GM21619 (cell line): ENCODE measurements around the gene CLCN2.

Experiments
- ATAC-seq: cut with Tn5 transposase; IDR thresholded peaks from one replicate; pipeline ENCODE4 v1.9.1; 2021; ENCODE audit not compliant: unreplicated experiment

CLCN2 gene

DNA sequence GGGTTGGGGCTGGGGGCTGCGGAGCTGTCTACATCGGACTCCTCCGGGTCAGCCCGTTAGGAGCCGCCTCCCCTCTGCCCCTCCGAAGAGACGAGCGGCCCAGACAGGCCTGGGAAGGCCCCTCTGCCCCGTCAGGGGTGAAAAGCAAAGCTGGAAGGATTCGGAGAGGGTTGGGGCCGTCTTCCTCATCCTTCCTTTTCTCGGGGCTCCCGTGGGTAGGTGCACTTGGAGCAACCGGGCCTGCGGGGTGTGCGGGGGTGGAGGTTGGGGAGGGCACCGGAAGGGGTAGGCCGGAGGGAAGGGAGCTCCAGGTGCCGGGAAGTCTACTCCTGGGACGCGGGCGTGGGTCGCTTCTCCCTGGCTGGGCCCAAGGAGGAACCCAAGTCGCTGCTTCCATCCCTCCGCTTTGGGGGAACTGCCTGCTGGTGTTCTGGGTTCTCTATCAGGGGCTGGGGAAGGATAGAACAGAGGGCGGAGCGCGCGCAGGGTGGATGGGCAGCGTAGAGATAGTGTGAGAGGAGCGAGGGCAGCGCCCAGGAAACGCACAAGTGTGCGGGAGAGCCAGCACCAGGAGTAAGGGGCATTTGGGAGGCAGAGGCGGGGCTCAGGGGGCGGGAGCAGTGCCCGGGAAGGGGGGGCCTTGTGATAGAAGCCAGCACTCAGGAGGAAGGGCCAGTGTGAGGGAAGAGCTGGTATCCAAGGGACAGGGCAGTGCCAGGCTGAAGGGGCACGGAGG is 695 bp upstream of the CLCN2 start:
- peak; percentile 4 for ATAC-seq

DNA sequence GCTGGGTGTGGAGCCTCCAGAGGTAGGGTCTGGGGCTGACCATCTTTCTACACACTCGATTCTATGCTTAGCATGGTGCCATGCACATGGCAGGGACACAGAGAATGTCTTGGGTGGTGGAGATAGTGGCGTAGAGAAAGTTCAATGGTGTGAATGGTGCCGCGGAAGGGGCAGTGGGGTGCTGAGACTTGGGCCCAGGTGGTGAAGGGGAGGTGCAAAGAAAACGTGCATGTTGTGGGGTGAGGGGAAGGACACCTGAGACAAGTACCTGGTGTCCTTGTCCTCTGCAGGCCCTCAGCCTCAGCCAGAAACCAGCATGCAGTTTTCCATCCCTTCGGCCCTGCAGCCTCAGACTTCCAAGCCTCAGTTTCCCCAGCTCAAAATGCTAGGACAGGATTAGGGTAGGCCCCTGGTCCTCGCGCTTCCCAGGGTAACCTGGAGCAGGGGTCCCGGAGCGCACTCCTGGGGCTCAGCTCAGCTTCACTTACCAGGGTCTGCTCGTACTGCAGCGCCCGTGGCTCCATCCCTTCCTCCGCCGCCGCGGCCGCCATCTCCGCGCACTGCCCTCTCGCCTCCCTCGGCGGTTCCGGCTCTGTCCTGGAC is 375 bp downstream of the CLCN2 start:
- peak; percentile 2 for ATAC-seq

DNA sequence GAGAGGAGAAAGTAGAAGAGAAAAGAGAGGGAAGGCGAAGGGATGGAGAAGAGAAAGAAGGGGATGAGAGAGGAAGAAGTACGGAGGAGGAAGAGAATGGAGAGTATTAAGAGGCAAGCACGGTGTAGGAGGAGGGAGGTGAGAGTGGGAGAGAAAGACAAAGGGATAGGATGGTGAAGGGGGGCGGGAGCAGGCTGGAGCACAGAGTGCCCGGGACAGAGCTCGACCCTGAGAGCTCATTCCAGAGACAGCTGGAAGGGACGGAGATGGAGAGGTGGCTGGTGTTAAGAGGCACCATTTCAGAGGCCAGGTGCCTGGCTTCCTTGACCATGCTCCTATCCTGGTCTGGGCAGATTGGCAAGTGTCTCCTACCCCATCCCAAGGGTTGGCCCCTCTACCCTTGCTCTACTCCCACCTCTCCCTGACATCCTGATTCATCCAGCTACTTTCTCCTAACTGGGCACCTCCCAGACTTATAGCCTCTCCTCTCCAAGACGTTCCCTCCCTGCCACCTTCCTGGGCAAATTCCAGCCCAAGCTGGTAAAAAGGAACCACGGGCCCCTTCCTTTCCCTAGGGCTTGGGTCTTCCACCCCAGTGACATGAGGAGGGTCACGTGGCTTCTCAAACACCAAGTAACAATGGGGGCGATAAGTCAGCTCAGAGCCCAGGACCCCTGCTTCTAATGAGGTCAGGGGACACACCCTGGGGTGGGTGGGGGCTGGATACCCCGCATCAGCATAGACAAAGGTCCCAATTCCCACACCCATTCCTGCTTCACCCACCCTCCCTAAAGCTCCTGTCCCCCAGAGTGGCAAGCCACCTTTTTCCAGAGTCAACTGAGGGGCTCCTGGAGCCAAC is 1.1 kb downstream of the CLCN2 start:
- ATAC-seq: no peak

DNA sequence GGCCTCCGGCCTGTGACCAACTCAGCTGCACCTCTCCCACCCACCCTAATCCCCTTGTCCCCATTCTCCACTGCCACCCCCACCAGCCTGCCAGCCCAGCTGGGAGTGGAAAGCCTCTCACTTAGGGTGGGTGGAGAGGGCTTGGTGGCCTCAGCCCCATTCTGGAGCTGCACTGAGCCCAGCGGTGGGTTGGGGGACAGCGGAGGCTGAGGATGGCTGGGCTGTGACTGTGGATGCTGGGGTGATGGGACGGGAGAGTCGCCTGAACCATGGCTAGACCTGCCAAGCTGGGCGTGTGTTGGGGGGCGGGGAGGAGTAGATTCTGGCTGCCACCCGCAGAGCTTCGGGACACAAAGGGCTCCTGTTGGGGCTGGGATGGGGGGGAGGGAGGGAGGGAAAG is 1.8 kb downstream of the CLCN2 start:
- ATAC-seq: no peak

GRCh38 chr3:184358921-184359350 is 2.5 kb downstream of the CLCN2 start:
- ATAC-seq: no peak

- no peak for ATAC-seq
Measured at GRCh38 chr3:184358124-184358767, 3.2 kb downstream of the CLCN2 start.

GRCh38 chr3:184357248-184358123 is 3.9 kb downstream of the CLCN2 start:
- ATAC-seq: no peak

DNA sequence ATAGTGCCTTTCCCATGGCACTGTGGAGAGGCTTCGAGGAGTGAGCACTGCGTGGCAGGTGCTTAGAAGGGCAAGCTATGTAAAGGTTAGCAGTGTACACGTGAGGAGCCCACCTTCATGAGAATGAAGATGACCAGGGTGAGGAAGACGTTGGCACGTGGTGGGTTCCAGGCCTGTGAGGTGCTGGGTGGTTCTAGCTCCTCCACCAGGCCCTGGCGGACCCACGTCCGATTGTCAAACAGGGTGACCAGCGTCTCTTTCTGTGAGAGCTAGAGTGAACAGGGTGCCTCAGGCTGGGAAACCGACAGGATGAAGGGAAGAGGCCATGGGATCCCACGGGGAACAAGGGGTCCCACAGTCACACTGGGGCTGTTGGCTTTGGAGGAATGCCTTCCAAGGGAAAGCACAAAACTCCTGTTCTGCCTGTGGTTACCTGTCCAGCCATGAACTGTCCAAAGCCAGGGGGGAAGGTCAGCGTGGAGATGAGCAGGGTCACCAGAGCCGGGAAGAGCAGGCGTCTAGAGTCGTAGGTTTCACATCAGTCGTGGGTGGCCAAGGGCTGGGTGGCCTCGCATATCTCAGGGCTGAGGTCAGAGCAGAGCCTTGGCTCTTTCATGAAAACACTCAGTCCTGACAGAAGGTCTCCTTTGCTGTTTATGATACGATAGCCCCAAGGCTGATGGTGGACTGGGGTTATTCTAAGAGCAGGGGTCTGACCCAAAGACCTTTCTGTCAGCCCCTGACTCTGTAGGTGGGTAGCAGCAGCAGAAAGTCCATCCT is 6.0 kb downstream of the CLCN2 start:
- ATAC-seq: no peak

GRCh38 chr3:184354754-184355153 is 6.7 kb downstream of the CLCN2 start:
- no peak for ATAC-seq

DNA sequence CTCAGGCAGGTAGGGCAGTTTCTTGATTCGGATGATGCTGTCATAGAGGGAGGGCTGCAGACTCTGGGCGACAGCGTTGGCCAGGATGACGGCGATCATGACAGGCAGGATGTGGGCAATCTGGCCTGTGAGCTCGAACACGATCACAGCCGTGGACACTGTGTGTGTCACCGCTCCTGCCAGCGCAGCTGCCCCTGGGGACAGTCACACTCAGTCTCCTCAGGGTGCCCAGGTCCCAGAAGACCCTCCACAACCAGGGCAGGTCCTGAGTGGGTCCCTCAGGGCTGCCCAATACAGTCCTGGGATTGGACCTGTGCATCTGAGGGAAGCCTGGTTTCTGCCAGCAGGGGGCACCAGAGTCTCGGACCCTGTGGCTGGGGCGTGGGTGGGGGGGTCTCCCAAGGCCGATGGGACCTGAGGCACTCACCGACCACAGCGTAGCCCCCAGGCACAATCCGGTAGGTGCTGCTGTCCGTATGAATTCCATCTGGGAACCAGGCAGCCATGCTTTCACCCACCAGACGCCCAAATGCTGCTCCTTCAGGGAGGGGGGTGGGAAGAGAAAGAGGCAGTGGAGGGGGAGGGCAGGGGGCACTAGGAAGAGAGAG is 7.2 kb downstream of the CLCN2 start:
- ATAC-seq: no peak

DNA sequence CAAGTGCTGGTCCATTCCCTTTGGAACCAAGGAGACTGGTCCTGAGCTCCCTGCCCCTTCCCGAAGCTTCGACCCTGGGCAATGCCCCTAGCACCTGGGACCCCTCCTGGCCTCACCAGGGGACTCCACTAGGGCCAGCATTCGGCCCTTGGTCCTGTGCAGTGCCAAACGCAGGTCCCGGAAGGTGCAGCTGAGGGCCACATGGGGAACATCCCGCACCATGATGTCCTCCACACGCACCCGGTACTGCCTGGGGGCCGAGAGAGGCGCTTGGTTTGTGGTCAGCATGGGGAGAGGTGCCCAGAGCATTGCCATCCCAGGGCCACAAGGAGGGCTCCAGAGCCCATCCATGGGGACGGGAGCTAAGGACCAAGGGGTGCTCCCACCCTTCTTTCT is 7.9 kb downstream of the CLCN2 start:
- no peak for ATAC-seq

DNA sequence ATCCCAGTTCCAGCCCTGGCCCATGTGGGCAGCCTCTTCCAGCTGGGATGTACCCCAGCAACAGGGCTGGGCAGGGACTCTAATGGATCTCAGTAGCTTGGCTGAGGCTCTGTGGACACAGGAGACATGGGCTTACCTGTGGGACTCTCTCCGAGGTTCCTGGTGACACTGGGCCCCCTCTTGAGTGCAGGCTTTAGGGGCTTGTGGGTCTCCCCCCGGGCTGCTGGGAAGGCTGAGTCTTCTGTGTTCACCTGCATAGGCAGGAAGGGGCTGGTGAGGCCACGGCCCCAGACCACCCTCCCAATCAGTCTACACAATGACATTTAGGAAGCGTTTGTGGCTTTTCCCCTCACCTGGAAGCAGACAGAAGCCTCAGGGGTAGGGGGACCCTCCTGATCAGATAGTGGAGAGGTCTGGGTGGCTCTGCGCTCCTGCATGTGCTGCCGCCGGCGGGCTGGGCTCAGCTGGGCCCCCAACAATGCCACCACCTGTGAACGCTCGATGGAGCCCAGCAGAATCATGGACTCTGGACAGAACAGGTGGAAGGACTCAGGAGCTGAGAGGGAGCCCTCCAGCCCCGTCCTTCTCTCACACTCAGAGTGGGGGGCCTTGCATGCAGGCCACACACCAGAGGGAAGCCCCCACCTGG is 8.4 kb downstream of the CLCN2 start:
- ATAC-seq: no peak

DNA sequence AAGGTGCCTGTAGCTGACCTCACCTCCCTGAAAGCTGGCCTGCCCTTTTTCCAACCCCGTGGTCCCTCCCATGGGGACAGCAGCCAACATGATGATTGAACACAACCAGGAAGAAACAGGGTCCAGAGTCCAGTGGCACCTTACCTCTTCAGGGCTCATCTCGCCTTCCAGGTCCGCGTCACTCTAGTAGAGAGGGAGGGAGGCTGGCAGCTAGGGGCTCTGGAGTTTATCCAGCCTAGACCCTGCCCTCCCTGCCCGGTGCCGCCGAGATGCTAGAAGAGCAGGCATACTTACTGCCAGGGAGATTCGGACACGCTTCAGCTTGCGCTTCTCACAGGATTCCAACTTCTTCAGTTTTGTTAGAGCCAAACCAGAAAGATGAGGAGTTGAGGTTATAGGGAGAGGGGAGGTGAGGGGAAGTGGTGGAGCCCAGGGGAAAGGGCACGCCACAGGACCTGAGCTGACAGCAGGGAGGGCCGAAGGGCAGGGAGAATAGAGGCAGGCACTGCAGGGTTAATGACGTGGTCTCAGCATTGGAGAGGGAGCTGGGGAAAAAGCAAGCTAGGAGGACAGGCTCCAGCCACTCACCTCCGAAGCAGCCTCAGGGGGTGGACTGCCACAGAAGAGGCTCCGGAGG is 9.1 kb downstream of the CLCN2 start:
- no peak for ATAC-seq

GRCh38 chr3:184351511-184352148 is 9.8 kb downstream of the CLCN2 start:
- no peak for ATAC-seq

DNA sequence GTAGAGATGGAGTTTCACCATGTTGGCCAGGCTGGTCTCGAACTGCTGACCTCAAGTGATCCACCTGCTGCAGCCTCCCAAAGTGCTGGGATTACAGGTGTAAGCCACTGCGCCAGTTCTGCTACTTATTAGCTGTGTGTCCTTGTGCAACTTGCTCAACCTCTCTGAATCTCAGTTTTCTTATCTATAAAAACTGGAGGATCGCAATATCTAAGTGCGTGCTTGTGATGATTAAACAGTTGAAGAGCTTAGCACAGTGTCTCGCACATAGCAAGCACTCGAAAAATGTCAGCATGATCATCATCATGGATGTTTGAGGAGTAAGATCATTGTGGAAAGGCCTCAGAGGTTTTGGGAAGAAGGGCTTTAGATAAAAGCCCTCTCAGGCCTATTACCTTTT is 10.8 kb downstream of the CLCN2 start:
- ATAC-seq: no peak

- ATAC-seq: no peak
Measured at GRCh38 chr3:184349563-184350470, 11.6 kb downstream of the CLCN2 start.

GRCh38 chr3:184348057-184348382 is 13.4 kb downstream of the CLCN2 start:
- ATAC-seq: no peak
